Activated CD4-positive, alpha-beta memory T cell treated with anti-CD3 and anti-CD28 coated beads for 36 hours (primary cell): ENCODE measurements around the gene OPA1. TPM values are rescaled to one million over a fixed set of nuclear protein-coding genes. Genes with fewer than 3 reads are reported as not detected.
A peak's percentile ranks its signal among the peaks of the same experiment; 100 is the strongest.

ENCODE experiments used
- CTCF ChIA-PET: fragments of 350-600 bp; sonication (Branson Sonifier 250); formaldehyde crosslinking; loops from one replicate; lab custom pipeline; 2021; ENCODE audit warnings: antibody characterized with exemption, inconsistent platforms; lab: Charles Lee
- POLR2A ChIA-PET: fragments of 350-600 bp; sonication (Branson Sonifier 250); formaldehyde crosslinking; loops from one replicate; lab custom pipeline; 2021; ENCODE audit warnings: antibody characterized with exemption; lab: Charles Lee
- DNase-seq: peaks from one replicate; pipeline ENCODE4 v3.0.0-alpha.2; 2020
- H3K27ac Mint-ChIP-seq: one replicate; pipeline ENCODE4 v1.8.0; 2021; ENCODE audit warnings: mixed read lengths
- H3K27me3 Mint-ChIP-seq: one replicate; pipeline ENCODE4 v1.8.0; 2021; ENCODE audit warnings: mixed read lengths
- H3K36me3 Mint-ChIP-seq: one replicate; pipeline ENCODE4 v1.8.0; 2021; ENCODE audit warnings: mixed read lengths
- H3K4me1 Mint-ChIP-seq: one replicate; pipeline ENCODE4 v1.8.0; 2021; ENCODE audit warnings: low read depth, mixed read lengths
- H3K4me3 Mint-ChIP-seq: one replicate; pipeline ENCODE4 v1.8.0; 2021; ENCODE audit warnings: mild to moderate bottlenecking, mixed read lengths
- H3K9me3 Mint-ChIP-seq: one replicate; pipeline ENCODE4 v1.8.0; 2021; ENCODE audit warnings: mixed read lengths
- intact Hi-C: fragments of 100-400 bp; cut with micrococcal nuclease; formaldehyde crosslinking; loops from one replicate; pipeline ENCODE4 v1.15.1; 2023
- total RNA-seq, 2 experiments: library from RNA; stranded (reverse); gene quantifications; one replicate each; pipeline ENCODE4 v1.2.3, GENCODE V29; 2021

Gene OPA1, protein sequence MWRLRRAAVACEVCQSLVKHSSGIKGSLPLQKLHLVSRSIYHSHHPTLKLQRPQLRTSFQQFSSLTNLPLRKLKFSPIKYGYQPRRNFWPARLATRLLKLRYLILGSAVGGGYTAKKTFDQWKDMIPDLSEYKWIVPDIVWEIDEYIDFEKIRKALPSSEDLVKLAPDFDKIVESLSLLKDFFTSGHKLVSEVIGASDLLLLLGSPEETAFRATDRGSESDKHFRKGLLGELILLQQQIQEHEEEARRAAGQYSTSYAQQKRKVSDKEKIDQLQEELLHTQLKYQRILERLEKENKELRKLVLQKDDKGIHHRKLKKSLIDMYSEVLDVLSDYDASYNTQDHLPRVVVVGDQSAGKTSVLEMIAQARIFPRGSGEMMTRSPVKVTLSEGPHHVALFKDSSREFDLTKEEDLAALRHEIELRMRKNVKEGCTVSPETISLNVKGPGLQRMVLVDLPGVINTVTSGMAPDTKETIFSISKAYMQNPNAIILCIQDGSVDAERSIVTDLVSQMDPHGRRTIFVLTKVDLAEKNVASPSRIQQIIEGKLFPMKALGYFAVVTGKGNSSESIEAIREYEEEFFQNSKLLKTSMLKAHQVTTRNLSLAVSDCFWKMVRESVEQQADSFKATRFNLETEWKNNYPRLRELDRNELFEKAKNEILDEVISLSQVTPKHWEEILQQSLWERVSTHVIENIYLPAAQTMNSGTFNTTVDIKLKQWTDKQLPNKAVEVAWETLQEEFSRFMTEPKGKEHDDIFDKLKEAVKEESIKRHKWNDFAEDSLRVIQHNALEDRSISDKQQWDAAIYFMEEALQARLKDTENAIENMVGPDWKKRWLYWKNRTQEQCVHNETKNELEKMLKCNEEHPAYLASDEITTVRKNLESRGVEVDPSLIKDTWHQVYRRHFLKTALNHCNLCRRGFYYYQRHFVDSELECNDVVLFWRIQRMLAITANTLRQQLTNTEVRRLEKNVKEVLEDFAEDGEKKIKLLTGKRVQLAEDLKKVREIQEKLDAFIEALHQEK
- total RNA-seq, result 10 to 100 TPM; 92.6 to 92.7 TPM

DNA sequence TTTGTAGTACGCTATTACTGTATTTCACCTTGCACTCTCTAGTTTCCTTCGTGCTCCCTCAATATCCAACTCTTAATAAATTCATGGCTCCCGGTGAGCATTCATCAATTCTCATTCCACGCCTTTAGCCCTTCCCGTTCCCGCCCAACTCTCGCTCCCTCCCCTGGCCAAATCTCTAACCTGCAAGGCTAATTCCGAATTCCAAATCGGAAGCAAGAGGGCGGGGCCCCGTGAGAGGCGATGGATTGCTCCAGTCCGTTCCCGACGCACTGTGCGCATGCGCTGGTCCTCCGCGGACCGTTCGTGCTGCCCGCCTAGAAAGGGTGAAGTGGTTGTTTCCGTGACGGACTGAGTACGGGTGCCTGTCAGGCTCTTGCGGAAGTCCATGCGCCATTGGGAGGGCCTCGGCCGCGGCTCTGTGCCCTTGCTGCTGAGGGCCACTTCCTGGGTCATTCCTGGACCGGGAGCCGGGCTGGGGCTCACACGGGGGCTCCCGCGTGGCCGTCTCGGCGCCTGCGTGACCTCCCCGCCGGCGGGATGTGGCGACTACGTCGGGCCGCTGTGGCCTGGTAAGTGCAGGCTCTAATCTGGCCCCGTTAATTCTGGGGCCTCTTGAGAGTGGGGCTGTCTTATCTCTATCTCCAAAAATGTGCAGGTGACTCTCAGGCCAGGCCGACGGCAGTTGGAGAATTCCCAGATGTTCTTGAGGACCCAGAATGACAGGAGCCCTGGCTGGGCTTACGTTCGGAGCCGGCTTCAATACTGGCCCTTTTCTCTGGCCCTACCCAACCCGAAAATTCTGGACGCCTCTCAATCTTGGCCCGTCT lies at the start of gene OPA1:
Gene OPA1, plus strand, starts transcription at position 368 of the 827 bp plus-strand sequence. Its CDS starts 170 bp downstream, at position 538.
- POLR2A ChIA-PET, result interaction anchor here (1.0 kb wide), 1 partner anchor 10 kb away, joined by 3 read pairs; no protein-coding TSS in a partner anchor
- peak within 1 kb of the TSS; percentile 93 for H3K4me3 Mint-ChIP-seq
- H3K36me3 Mint-ChIP-seq, result peaks cover 14% of the 10 kb centered on the region
- no peaks in the 10 kb centered on the region for H3K27me3 Mint-ChIP-seq
- DNase-seq, result peak; percentile 96
- H3K9me3 Mint-ChIP-seq, result no peaks in the 10 kb centered on the region
- H3K27ac Mint-ChIP-seq, result peak within 1 kb of the TSS; percentile 97
- H3K4me1 Mint-ChIP-seq, result peaks cover 36% of the 10 kb centered on the region
- intact Hi-C loops, result loop anchor here (1.0 to 5.0 kb wide), 5 partner anchors 14 to 714 kb away; no protein-coding TSS in a partner anchor
- CTCF ChIA-PET, result interaction anchor here (0.8 kb wide), 1 partner anchor 10 kb away, joined by 4 read pairs; no protein-coding TSS in a partner anchor

DNA sequence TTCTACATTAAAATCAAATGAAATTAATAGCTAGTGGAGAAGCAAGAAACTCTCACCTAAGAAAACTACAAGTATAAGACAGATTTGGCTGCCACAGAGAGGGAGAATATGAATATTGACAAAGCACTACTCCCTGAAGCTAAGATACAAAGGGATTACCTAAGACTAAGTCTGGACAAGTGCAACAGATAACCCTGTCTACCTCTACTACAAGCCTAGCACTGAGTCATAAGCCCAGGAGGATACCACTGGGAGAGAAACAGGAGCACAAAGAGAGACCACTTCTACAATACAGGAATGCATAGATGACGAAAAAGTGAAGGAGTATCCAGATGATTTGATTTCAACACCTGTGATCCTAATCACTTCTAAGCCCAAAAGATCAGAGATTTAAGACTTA lies 48.7 kb upstream of the OPA1 start:
- no peaks in the 10 kb centered on the region for H3K4me1 Mint-ChIP-seq
- CTCF ChIA-PET, result no interaction called here
- H3K4me3 Mint-ChIP-seq, result no peak overlapping the region
- peaks cover 12% of the 10 kb centered on the region for H3K9me3 Mint-ChIP-seq
- POLR2A ChIA-PET, result no interaction called here
- H3K36me3 Mint-ChIP-seq, result no peaks in the 10 kb centered on the region
- intact Hi-C loops, result no loop called here
- H3K27me3 Mint-ChIP-seq, result no peaks in the 10 kb centered on the region
- H3K27ac Mint-ChIP-seq, result no peak overlapping the region
- DNase-seq, result no peak

DNA sequence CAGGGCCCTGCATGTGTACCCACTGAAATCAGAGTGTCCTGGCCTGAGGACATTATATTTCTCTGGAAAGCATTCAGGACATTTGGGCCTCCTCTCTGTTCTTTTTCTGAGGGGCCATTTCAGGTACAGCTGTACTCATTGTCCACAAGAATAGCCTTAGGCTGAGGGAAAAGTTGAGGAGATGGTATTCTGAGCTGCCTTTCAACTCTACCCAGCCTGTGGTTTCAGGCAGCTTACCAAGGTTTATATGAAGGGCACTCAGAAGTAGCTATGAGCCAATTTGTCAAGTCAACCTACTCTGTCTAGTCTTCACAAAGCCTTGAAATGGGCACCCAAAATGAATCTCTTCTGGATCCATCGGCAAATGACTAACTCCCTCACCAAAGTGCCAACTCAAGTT lies 47.7 kb upstream of the OPA1 start:
- no peak overlapping the region for H3K27ac Mint-ChIP-seq
- no peaks in the 10 kb centered on the region for H3K36me3 Mint-ChIP-seq
- H3K4me1 Mint-ChIP-seq, result no peaks in the 10 kb centered on the region

DNA sequence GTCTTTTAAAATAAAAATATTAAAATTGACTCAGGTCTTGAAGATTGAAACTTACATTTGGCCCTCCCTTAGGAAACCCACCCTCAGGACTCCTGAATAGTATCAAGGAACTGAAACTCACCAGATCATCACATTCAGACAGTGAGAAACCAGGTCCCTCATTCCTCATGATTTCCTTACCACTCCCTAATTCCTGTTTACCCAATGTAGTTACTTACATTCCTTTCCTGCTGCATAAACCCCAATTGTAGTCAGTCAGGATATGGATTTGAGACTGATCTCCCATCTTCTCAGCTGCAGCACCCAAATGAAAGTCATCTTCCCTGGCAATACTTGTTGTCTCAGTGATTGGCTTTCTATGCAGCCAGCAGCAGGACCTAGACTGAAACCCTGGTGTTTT lies 46.9 kb upstream of the OPA1 start:
- POLR2A ChIA-PET, result no interaction called here
- intact Hi-C loops, result no loop called here
- H3K27ac Mint-ChIP-seq, result no peak overlapping the region
- DNase-seq, result no peak
- CTCF ChIA-PET, result no interaction called here
- H3K4me3 Mint-ChIP-seq, result no peak overlapping the region
- no peaks in the 10 kb centered on the region for H3K36me3 Mint-ChIP-seq
- H3K27me3 Mint-ChIP-seq, result no peaks in the 10 kb centered on the region
- peaks cover 12% of the 10 kb centered on the region for H3K9me3 Mint-ChIP-seq
- H3K4me1 Mint-ChIP-seq, result no peaks in the 10 kb centered on the region

More for the DNA sequence above, 47.7 kb upstream of the OPA1 start:
- ChIA-PET POLR2A (no interaction called here), CTCF (no interaction called here)
- no peaks in the 10 kb centered on the region for H3K27me3 Mint-ChIP-seq
- H3K9me3 Mint-ChIP-seq, result peaks cover 12% of the 10 kb centered on the region
- intact Hi-C loops, result no loop called here
- DNase-seq, result no peak
- no peak overlapping the region for H3K4me3 Mint-ChIP-seq

DNA sequence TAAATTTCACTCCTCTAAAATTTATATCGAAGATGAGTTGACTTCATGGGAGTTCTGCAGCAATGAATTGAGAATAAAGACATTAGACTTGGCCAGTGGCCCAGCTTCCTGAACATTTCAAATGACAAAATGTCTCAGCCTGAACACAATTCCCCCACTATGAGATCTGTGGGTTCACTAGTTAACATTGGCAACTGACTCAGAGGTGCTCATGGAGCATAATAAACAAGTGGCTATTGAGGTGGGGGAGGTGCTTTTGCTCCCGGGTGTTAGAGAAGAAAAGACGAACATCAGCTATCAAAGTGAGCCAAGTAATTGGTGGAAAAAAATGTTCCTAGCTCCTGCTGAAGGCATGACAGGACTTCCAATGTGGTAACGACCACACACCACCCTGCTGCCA lies 44.6 kb upstream of the OPA1 start:
- Mint-ChIP-seq H3K9me3 (peaks cover 12% of the 10 kb centered on the region), H3K36me3 (no peaks in the 10 kb centered on the region)
- CTCF ChIA-PET, result no interaction called here

DNA sequence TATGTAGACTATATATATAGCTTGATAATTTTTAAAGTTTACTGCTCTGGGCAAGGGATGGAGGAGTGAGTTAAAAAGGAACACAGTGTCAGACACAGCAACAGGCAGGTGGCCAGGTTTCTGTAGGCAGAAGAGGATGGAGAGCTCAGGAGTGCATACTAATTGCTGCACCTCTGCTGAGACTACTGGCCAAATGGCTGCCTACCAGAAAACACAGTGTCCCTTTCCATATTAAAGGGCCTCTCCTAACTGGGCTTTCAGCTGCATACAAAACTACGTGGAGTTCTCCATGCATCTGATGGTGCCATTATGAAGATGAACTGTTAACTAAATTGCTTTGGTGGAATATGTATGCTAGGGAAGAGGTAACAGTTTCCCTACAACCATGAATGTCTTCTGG lies 40.1 kb upstream of the OPA1 start:
- no peak overlapping the region for H3K27ac Mint-ChIP-seq
- intact Hi-C loops, result no loop called here

More for the DNA sequence above, 44.6 kb upstream of the OPA1 start:
- POLR2A ChIA-PET, result no interaction called here
- Mint-ChIP-seq H3K4me3 (no peak overlapping the region), H3K4me1 (no peaks in the 10 kb centered on the region), H3K27ac (no peak overlapping the region), H3K27me3 (no peaks in the 10 kb centered on the region)
- DNase-seq, result no peak
- intact Hi-C loops, result no loop called here

DNA sequence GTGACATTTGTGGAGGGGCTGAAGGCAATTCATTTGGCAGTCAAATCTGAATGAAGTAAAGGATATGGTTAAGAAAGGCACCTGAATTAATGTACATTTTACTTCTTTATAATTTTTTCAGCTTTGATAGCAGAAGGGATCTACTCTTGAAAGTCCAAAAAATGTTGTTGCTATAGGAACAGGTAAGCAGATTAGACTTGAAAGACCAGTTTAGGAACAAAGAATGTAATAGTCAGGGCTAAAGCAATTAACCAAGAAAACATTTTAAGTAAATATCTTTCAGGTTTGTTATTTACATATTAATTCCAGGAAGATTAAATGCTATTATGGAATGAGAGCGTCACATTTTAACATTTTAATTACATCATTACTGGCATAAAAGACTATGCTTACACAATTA lies 39.4 kb upstream of the OPA1 start:
- Mint-ChIP-seq H3K9me3 (no peaks in the 10 kb centered on the region), H3K27me3 (no peaks in the 10 kb centered on the region), H3K4me1 (no peaks in the 10 kb centered on the region), H3K4me3 (no peak overlapping the region), H3K27ac (no peak overlapping the region), H3K36me3 (no peaks in the 10 kb centered on the region)
- ChIA-PET POLR2A (no interaction called here), CTCF (no interaction called here)
- no peak for DNase-seq
- intact Hi-C loops, result no loop called here

More for the DNA sequence above, 40.1 kb upstream of the OPA1 start:
- Mint-ChIP-seq H3K9me3 (no peaks in the 10 kb centered on the region), H3K4me3 (no peak overlapping the region), H3K4me1 (no peaks in the 10 kb centered on the region), H3K27me3 (no peaks in the 10 kb centered on the region), H3K36me3 (no peaks in the 10 kb centered on the region)
- no peak for DNase-seq
- ChIA-PET POLR2A (no interaction called here), CTCF (no interaction called here)

DNA sequence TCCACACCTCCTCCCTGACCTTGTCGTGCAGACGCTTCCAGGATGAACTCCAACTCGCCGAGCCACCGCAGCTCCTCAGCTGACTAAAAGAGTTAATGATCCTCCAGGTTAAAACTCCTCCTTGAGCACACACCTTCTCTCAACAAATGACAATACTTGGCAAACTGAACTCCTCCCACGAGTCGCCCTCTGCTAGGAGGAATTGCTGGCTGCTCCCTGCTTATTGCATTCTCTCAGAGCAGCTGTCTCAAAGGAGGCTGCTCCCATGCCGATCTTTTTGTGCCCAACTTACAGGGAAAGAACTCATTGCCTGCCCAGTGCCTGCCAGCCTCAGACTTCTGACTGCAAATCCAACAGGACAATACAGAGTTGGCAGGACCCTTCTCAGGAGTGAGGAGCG lies 38.2 kb upstream of the OPA1 start, which contains the start of gene ATP13A4:
Gene ATP13A4, minus strand, starts transcription at position 85 of the 400 bp plus-strand sequence. CDS start 96 bp downstream, outside the sequence.
- Mint-ChIP-seq H3K4me3 (no peak within 1 kb of the TSS), H3K27ac (no peak within 1 kb of the TSS), H3K27me3 (no peaks in the 10 kb centered on the region), H3K9me3 (no peaks in the 10 kb centered on the region), H3K36me3 (no peaks in the 10 kb centered on the region), H3K4me1 (no peaks in the 10 kb centered on the region)
- POLR2A ChIA-PET, result no interaction called here
- no peak for DNase-seq
- CTCF ChIA-PET, result no interaction called here
- intact Hi-C loops, result no loop called here

DNA sequence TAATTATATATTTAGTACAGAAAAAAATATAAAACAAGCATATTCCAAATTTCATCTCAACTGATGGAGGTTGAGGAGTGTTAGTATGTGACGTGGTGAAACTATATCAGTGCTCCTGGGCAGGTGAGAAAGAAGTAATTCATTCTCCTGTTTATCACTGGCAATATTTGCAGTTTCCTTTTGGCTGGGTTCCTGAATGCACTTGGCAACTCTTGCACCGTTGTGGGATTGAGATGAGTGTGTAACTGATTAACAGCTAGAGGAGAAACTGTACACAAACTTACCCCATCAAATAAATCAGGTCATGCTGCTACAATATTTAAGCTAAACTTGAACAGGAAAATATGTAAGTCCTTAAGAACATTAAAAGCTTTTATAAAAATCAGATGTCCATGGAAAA lies 36.2 kb upstream of the OPA1 start:
- H3K9me3 Mint-ChIP-seq, result no peaks in the 10 kb centered on the region
- no peak for DNase-seq
- H3K4me1 Mint-ChIP-seq, result no peaks in the 10 kb centered on the region
- no peaks in the 10 kb centered on the region for H3K36me3 Mint-ChIP-seq
- intact Hi-C loops, result no loop called here
- ChIA-PET CTCF (interaction anchor here (1.2 kb wide), 1 partner anchor 16 kb away, joined by 4 read pairs; no protein-coding TSS in a partner anchor), POLR2A (no interaction called here)
- H3K27ac Mint-ChIP-seq, result no peak overlapping the region
- no peak overlapping the region for H3K4me3 Mint-ChIP-seq
- H3K27me3 Mint-ChIP-seq, result no peaks in the 10 kb centered on the region

DNA sequence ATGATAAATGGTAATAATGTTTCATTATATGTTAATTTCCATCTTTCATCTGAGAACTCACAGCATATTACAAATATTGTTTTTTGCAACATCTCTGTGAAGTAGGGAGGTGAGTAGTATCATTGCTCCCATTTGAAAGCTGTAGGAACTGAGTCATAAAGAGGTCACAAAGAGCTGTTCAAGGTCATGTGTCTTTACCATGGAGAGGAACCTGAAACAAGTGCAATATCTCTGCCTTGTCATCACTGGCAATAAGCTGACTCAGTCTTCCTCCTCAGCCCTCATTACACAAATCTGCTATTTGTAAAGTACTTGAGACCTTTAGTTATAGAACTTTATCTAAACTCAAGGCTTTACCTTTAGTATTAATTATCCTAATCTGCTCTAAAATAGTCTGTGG lies 33.9 kb upstream of the OPA1 start:
- ChIA-PET POLR2A (no interaction called here), CTCF (interaction anchor here (0.7 kb wide), 1 partner anchor 992 kb away, joined by 3 read pairs; no protein-coding TSS in a partner anchor)
- intact Hi-C loops, result no loop called here
- H3K4me1 Mint-ChIP-seq, result no peaks in the 10 kb centered on the region
- no peaks in the 10 kb centered on the region for H3K36me3 Mint-ChIP-seq
- no peak overlapping the region for H3K4me3 Mint-ChIP-seq
- H3K9me3 Mint-ChIP-seq, result no peaks in the 10 kb centered on the region
- no peaks in the 10 kb centered on the region for H3K27me3 Mint-ChIP-seq
- H3K27ac Mint-ChIP-seq, result no peak overlapping the region
- no peak for DNase-seq

DNA sequence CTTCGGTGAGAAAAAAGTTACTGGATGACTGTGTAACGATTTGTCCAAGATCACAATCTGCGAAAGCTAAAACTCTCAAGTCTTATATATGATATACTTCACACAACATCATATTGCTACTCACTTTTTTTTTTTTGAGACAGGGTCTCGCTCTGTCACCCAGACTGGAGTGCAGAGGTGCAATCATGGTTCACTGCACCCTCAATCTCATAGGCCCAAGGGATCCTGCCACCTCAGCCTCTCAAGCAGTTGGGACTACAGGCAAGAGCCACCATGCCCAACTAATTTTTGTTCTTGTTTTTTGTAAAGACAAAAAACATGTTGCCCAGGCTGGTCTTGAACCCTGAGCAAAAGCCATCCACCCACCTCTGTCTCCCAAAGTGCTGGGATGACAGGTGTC lies 32.9 kb upstream of the OPA1 start:
- H3K4me1 Mint-ChIP-seq, result no peaks in the 10 kb centered on the region
- no peaks in the 10 kb centered on the region for H3K27me3 Mint-ChIP-seq
- intact Hi-C loops, result no loop called here
- no peak overlapping the region for H3K4me3 Mint-ChIP-seq
- DNase-seq, result no peak
- POLR2A ChIA-PET, result no interaction called here
- no peaks in the 10 kb centered on the region for H3K9me3 Mint-ChIP-seq
- no peaks in the 10 kb centered on the region for H3K36me3 Mint-ChIP-seq
- CTCF ChIA-PET, result interaction anchor here (0.7 kb wide), 1 partner anchor 993 kb away, joined by 3 read pairs; no protein-coding TSS in a partner anchor
- H3K27ac Mint-ChIP-seq, result no peak overlapping the region
